ENCODE measurements around the gene KRTAP10-4.
"Not testable (repeated sequence)": the region's sequence is repeated elsewhere in the genome, so short reads cannot be mapped to it uniquely, and the experiment has no call there.

The KRTAP10-4 gene

GRCh38 chr21:44573630-44574456 lies at the start of gene KRTAP10-4:
Gene KRTAP10-4, plus strand, starts transcription at chr21:44573729. Its CDS starts 30 bp downstream, at chr21:44573759.
- not testable (repeated sequence) for DNase-seq (ENCODE audit: low spot score)

- no peak for DNase-seq (ENCODE audit: low spot score)
Observed at GRCh38 chr21:44524414-44525371, 48.8 kb upstream of the KRTAP10-4 start.

DNA sequence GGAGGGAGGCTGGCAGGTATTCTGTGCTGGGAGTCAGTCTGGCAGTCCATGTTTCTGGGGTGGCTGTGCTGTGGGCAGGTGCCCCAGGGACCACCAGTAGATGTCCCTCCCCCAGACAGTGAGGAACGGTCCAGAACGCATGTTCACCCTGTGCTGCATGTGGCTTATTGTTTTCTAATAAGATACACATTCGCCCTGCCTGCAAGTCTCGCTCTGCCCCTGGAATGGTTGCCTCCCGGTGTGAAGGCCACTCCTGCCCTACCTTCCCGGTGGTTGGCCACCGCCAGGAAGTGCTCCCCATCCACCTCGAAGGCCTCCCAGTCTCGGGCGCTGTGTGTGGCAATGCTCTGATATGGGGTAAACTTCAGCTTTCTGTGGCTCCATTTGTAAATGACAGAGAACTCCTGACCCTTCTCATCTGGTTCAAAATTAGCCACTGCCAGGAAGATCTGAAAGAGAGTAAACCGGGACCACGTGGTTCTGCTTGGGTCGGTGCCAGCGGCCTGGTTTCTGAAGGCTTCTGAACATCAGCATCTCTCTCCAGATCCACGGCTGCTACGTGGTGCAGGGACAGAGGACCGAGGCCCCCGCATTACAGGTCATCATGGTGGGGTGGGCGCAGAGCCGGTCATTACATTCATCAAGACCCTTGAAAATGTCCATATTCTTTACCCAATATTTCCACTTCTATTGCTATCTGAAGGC lies 48.0 kb upstream of the KRTAP10-4 start:
- DNase-seq (ENCODE audit: low spot score) = no peak

DNA sequence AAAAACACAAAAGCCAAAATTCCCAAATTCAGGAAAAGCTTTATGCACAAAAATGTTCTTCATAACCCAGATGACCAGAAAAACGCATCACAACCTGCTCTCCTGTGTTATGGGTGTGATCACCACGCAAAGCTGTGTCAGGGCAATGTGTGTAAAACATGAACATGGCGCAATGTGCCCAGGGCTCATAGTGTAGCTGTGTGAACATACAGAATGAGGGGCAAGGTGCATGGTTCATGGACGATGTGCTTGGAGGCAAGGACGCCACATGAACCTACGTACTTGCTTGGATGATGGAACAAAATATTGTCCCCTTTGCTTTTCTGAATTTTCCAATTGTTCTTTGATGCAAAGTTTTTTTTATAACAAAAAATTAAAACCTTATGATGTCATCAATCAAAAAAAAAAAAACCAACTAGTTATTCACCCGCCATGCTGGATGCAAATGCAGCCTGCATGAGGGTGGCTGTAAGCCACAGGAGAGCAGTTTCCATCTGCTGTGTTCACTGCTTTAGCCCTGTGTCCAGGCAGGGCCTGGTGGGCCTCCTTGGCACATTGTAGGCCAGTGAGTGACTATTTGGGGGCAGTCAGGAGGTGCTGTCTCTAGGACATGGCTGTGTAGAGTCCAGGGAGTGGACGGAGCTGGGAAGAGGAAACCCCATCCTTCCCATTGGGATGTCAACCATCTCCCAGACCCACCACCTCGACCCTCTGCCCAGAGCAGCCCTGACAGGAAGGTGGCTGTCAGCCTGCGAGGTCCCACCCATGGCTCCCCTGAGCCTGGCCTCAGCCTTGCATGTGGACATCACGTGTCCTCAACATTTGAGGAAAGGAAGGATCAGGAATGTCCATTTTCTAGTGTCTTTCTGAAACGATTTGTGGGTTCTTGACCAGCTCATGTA lies 47.2 kb upstream of the KRTAP10-4 start:
- no peak for DNase-seq (ENCODE audit: low spot score)

- DNase-seq (ENCODE audit: low spot score) = no peak
Observed at GRCh38 chr21:44527156-44527982, 46.2 kb upstream of the KRTAP10-4 start.

DNA sequence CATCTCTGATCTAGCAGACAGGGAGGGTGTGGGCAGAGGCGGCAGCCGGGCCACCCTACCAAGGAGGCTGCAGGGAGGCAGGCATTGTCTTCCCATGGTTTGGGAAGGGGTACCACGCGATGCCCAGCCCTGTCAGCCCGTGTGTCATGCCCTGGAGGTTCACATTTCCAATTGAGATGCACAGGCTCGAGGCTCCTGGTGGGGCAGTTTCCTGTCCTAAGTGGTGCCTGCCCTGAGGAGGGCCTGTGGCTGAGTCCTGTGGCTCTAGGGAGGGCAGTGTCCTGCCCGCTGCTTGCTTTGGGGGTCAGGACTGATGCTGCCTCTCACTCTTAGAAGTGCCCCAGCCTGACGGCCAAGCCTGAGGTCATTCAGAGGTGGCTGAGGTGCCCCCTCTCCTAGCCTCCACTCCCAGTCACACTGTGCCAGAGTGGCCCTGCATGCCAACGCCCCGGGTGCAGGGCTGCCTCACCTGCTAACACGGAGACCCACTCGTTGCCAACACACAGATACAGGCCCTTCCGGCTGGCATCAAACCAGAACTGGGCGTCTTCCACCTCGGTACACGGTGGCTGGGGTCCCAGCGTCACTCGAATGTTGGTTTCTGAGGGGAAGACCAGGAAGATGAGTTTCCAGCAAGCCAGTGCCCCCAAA lies 45.4 kb upstream of the KRTAP10-4 start:
- no peak for DNase-seq (ENCODE audit: low spot score)

- DNase-seq (ENCODE audit: low spot score) = no peak
Observed at GRCh38 chr21:44528634-44528995, 44.9 kb upstream of the KRTAP10-4 start.

DNA sequence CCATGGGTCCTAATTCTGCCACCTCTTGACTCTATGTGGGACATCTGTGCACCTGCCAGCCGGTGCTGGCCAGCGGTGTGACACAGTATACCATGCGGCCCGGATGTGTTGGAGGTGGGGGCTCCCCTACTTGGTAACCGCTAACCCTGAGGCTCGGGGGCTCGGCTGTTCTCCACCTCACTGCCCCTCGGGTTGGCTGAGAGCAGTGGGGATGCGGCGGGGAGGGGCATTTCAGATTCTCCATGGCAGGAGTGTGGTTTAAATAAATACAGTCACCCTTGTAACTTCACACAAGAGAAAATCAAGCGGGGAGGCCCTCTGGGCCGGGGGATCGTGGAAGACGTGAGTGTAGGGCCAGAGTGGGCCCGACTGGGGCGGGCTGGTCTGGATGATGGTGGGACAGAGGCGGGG lies 44.5 kb upstream of the KRTAP10-4 start:
- DNase-seq (ENCODE audit: low spot score) = no peak

DNA sequence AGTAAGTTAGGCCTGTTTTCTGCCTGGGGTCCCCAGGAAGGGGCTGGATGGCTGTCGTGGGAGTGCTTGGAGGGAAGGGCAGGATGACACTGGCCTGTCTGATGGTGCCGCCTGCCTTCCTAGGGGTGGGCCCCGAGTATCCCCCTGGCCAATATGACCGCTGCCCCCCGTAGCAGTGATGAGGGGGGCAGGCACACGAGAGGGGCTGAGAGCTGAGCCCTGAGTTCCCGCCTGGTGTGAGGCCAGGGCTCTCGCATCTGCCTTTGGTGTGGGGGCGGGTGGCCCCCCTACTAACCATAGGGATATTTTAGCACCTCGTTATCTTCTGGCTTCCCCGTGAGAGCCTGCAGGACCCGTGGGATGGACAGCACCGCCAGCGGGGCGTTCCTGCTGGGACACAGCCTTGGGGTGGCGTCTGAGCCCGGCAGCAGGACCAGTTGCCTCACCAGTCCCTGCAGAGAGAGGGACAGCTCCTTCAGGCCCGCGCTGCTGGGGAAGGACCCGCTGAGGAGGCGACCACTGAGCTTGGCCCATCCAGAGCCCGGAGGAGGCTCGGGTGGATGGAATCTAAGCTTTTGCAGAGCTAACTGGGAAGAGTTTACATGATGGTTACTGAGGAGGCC lies 43.9 kb upstream of the KRTAP10-4 start:
- no peak for DNase-seq (ENCODE audit: low spot score)

GRCh38 chr21:44530221-44530902 lies 43.2 kb upstream of the KRTAP10-4 start:
- DNase-seq (ENCODE audit: low spot score) = no peak

GRCh38 chr21:44530903-44531605 lies 42.5 kb upstream of the KRTAP10-4 start:
- no peak for DNase-seq (ENCODE audit: low spot score)

DNA sequence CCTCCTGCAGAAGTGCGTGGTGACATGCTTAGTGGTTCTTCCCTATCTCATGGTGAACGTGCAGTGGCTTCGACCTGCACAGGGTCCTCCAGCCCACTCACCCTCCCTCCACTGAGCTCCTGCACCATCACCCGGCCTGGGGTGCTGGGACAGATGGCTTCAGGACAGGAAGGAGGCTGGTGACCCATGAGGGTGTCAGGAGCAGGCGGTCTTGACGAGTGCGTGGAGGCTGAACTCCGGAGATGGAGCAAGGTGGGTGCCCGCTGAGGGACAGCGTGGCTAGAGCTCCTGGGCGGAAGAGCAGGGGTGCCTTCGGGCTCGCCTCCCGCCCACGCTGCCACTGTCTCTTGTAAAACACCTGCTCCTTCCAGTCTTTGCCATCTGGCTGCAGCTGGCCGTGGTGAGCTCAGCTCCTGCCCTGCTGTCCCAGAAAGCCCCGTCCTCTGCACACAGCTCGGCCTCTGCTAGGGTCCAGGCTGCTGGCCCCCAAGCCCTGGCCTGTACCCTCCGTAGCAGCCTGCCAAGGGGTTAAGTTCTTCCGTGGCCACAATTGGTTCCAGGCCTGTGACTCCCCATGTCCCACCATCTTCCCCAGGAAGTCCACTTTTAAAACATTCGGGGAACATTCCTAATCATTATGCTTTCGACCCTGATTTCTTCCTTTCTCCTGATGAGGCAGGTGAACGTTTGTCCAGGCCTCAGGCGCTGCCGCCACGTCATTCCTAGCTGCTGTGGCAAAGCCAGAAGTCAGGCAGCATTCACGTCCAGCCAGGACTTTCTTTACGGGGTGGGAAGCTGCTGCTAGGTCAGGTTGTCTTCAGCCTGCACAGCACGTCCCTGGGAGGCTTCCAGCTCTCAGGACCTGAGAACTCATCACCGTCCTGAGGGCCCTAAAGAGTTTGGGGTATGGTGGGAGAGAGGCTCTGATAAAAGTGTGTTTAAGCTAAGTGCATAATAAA lies 41.6 kb upstream of the KRTAP10-4 start:
- DNase-seq (ENCODE audit: low spot score) = no peak

GRCh38 chr21:44532712-44533111 lies 40.8 kb upstream of the KRTAP10-4 start:
- no peak for DNase-seq (ENCODE audit: low spot score)

DNA sequence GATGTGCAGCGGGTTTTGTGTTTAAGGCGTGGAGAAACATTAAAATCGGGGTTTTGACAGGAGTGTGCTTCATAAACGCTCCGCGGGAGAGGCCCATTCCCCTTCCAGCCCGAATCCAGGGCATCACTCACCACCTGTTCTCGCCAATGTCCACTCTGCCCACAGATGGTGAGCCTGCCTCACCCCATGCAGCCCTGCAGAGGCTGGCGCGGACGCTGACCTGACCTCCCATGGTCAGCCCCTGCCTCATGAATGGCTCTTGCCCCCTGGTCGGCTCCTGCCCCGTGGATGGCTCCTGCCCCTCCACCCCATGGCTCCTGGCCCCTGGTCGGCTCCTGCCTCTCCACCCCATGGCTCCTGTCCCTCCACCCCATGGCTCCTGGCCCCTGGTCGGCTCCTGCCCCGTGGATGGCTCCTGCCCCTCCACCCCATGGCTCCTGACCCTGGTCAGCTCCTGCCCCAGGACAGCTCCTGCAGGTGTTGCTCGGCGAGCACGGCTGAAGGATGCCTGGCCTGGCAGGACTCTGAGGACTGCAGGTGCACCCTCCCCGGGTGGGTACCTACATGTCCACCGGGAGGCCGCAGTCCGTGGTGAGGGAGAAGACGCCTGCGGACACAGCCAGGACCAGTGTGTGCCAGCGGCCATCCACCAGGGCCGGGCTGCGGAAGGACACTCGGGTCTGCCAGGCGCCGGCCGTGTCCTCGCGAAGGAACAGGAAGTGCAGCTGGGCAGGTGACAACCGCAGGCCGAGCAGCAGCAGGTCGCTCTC lies 40.2 kb upstream of the KRTAP10-4 start:
- DNase-seq (ENCODE audit: low spot score) = no peak

GRCh38 chr21:44533891-44534627 lies 39.5 kb upstream of the KRTAP10-4 start:
- DNase-seq (ENCODE audit: low spot score) = no peak
